GM11168 (cell line): ENCODE measurements around the gene CEP112.

ENCODE experiments used
- in situ Hi-C: fragments of 300-500 bp; cut with MboI; formaldehyde crosslinking; loops from one replicate; pipeline ENCODE4 v1.12.0; 2022; ENCODE audit warnings: low sequenced_read_pairs; ENCODE audit not compliant: unreplicated experiment

Gene CEP112

GRCh38 chr17:66211047-66211810 is 19.3 kb upstream of the CEP112 start:
- in situ Hi-C loops, result no loop called here

GRCh38 chr17:66210208-66210574 is 18.3 kb upstream of the CEP112 start:
- in situ Hi-C loops, result no loop called here

- in situ Hi-C loops, result no loop called here
Observed at GRCh38 chr17:66207936-66208335, 16.0 kb upstream of the CEP112 start.

- in situ Hi-C loops, result no loop called here
Observed at GRCh38 chr17:66203274-66204015, 11.5 kb upstream of the CEP112 start.

GRCh38 chr17:66200685-66201092 is 8.8 kb upstream of the CEP112 start:
- in situ Hi-C loops, result no loop called here

- in situ Hi-C loops, result no loop called here
Observed at GRCh38 chr17:66198242-66198641, 6.3 kb upstream of the CEP112 start.

- in situ Hi-C loops, result no loop called here
Observed at GRCh38 chr17:66192378-66192687, 400 bp upstream of the CEP112 start.

GRCh38 chr17:66190738-66191592 is 968 bp downstream of the CEP112 start:
- in situ Hi-C loops, result no loop called here

GRCh38 chr17:66187718-66188117 is 4.2 kb downstream of the CEP112 start:
- in situ Hi-C loops, result no loop called here

GRCh38 chr17:66185862-66186261 is 6.1 kb downstream of the CEP112 start:
- in situ Hi-C loops, result no loop called here

- in situ Hi-C loops, result no loop called here
Observed at GRCh38 chr17:66184392-66184791, 7.5 kb downstream of the CEP112 start.

- in situ Hi-C loops, result no loop called here
Observed at GRCh38 chr17:66183529-66183928, 8.4 kb downstream of the CEP112 start.

GRCh38 chr17:66178642-66179041 is 13.3 kb downstream of the CEP112 start:
- in situ Hi-C loops, result no loop called here

- in situ Hi-C loops, result no loop called here
Observed at GRCh38 chr17:66177048-66177447, 14.9 kb downstream of the CEP112 start.

GRCh38 chr17:66175892-66176291 is 16.0 kb downstream of the CEP112 start:
- in situ Hi-C loops, result no loop called here

- in situ Hi-C loops, result loop anchor here (25.0 kb wide), 1 partner anchor 885 kb away; no protein-coding TSS in a partner anchor
Observed at GRCh38 chr17:66172691-66173223, 19.2 kb downstream of the CEP112 start.

- in situ Hi-C loops, result loop anchor here (25.0 kb wide), 1 partner anchor 885 kb away; no protein-coding TSS in a partner anchor
Observed at GRCh38 chr17:66172144-66172543, 19.8 kb downstream of the CEP112 start.

GRCh38 chr17:66171692-66172091 is 20.2 kb downstream of the CEP112 start:
- in situ Hi-C loops, result loop anchor here (25.0 kb wide), 1 partner anchor 884 kb away; no protein-coding TSS in a partner anchor

- in situ Hi-C loops, result loop anchor here (25.0 kb wide), 1 partner anchor 884 kb away; no protein-coding TSS in a partner anchor
Observed at GRCh38 chr17:66171172-66171571, 20.8 kb downstream of the CEP112 start.

- in situ Hi-C loops, result loop anchor here (25.0 kb wide), 1 partner anchor 883 kb away; no protein-coding TSS in a partner anchor
Observed at GRCh38 chr17:66169839-66170238, 22.1 kb downstream of the CEP112 start.
